C4-2B (cell line): ENCODE data around the gene GTF2A1.

Experiments
- ZFX ChIP-seq: fragments of 450-650 bp; IDR thresholded peaks from 2 replicates; pipeline ENCODE4 v1.6.1; 2017
- TF ChIP-seq, protein P1 (sequence below): fragments of 450-650 bp; conservative IDR thresholded peaks from 2 replicates; pipeline ENCODE4 v1.5.1; 2017; ENCODE audit warnings: mild to moderate bottlenecking

DNA sequence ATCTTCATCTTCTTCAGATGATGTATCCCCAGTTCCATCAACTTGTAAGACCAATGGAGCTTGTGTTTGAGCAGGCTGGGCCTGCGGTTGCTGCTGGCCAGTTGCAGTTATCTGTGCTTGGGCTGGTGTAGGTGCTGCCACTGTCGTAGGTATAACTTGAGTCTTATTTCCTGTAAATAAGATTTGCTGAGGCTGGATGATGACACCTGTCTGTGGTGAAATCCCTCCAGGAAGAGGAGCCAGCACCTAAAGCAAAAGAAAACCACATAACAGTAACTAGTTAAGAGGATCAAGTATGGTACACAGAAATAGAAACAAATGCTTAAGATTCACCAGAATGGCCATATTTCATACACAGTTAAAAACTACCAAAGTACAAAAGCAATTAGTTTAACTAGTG lies 28.2 kb downstream of the GTF2A1 start:
- TF ChIP-seq, protein P1, sequence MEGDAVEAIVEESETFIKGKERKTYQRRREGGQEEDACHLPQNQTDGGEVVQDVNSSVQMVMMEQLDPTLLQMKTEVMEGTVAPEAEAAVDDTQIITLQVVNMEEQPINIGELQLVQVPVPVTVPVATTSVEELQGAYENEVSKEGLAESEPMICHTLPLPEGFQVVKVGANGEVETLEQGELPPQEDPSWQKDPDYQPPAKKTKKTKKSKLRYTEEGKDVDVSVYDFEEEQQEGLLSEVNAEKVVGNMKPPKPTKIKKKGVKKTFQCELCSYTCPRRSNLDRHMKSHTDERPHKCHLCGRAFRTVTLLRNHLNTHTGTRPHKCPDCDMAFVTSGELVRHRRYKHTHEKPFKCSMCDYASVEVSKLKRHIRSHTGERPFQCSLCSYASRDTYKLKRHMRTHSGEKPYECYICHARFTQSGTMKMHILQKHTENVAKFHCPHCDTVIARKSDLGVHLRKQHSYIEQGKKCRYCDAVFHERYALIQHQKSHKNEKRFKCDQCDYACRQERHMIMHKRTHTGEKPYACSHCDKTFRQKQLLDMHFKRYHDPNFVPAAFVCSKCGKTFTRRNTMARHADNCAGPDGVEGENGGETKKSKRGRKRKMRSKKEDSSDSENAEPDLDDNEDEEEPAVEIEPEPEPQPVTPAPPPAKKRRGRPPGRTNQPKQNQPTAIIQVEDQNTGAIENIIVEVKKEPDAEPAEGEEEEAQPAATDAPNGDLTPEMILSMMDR = no peak
- TF ChIP-seq ZFX = no peak
